ENCODE results near the gene LTB4R2.

The LTB4R2 gene

GRCh38 chr14:24317141-24317928 lies 7.4 kb downstream of the LTB4R2 start:
- H3K9me3 ChIP-seq (ENCODE audit: insufficient read depth, low read length): no peaks in the 10 kb centered on the region
- H4K20me1 ChIP-seq (ENCODE audit: insufficient read depth, low read length): no peaks in the 10 kb centered on the region
- no peak overlapping the region for H2AFZ ChIP-seq (ENCODE audit: low read depth, low read length)
- H3K4me1 ChIP-seq (ENCODE audit: low read length): no peaks in the 10 kb centered on the region
- H3K4me2 ChIP-seq (ENCODE audit: low read length): no peak overlapping the region
- H3K4me3 ChIP-seq (ENCODE audit: low read length): no peak overlapping the region
- TF ChIP-seq EZH2phosphoT487 (IDR thresholded peaks at IDR 0.05; ENCODE audit: low read depth) (no peak), CTCF (IDR thresholded peaks at IDR 0.05; ENCODE audit: low read depth, low read length) (no peak)
- peaks cover 11% of the 10 kb centered on the region for H3K27me3 ChIP-seq (ENCODE audit: low read depth, low read length)
- H3K79me2 ChIP-seq (ENCODE audit: low read length): no peaks in the 10 kb centered on the region
- no peak overlapping the region for H3K9ac ChIP-seq (ENCODE audit: low read length)
- H3K36me3 ChIP-seq (replicated peaks; ENCODE audit: low read depth, low read length): no peaks in the 10 kb centered on the region
- H3K27ac ChIP-seq (ENCODE audit: low read length): no peak overlapping the region

DNA sequence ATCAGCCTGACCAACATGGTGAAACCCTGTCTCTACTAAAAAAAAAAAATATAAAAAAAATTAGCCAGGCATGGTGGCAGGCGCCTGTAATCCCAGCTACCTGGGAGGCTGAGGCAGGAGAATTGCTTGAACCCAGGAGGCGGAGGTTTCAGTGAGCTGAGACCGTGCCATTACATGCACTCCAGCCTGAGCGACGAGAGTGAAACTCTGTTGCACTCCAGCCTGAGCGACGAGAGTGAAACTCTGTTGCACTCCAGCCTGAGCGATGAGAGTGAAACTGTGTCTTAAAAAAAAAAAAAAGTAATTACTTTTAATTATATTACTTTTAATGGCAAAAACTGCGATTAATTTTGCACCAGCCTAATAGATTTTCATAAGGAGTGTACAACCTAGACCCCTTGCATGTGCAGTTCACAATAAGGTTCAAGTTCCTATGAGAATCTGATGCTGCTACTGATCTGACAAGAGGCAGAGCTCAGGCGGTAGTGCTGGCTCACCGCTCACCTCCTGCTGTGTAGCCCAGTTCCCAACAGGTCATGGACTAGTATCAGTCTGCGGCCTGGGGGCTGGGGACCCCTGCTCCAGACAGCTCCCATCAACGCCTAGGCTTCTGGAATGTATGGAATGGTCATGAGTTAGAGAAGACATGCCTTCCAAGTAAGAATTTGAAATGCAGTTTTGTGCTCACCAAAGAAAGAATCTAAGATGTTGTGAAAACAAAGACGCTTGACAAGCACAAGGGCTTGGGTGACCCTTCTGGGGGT lies 11.5 kb downstream of the LTB4R2 start:
- Histone ChIP-seq H3K4me3 (ENCODE audit: low read length) (no peak overlapping the region), H3K9me3 (ENCODE audit: insufficient read depth, low read length) (no peaks in the 10 kb centered on the region), H3K9ac (ENCODE audit: low read length) (no peak overlapping the region), H3K27ac (ENCODE audit: low read length) (no peak overlapping the region), H3K79me2 (ENCODE audit: low read length) (no peaks in the 10 kb centered on the region), H3K4me2 (ENCODE audit: low read length) (no peak overlapping the region), H3K36me3 (replicated peaks; ENCODE audit: low read depth, low read length) (no peaks in the 10 kb centered on the region), H3K27me3 (ENCODE audit: low read depth, low read length) (peaks cover 11% of the 10 kb centered on the region), H2AFZ (ENCODE audit: low read depth, low read length) (no peak overlapping the region), H4K20me1 (ENCODE audit: insufficient read depth, low read length) (no peaks in the 10 kb centered on the region), H3K4me1 (ENCODE audit: low read length) (no peaks in the 10 kb centered on the region)
- TF ChIP-seq EZH2phosphoT487 (IDR thresholded peaks at IDR 0.05; ENCODE audit: low read depth): no peak
- TF ChIP-seq CTCF (IDR thresholded peaks at IDR 0.05; ENCODE audit: low read depth, low read length): no peak

DNA sequence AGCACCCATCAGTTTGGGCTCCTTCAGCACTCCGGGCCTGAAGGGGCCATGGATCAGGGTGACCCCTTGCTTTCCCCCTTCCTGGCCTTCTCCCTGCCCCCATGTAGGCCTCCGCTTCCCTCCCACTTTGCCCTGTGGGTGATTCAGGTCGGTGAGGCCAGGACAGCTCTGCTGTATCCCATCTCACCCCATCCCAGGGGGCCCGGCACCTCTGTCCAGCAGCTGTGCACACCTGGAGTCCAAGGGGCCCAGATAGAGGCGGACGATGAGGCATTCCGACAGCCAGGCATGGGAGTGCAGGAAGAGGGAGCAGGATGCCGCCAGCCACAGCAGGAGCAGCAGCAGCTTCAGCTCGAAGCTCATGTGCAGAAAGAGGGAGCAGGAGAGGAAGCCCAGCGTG lies 12.7 kb downstream of the LTB4R2 start:
- Histone ChIP-seq H3K79me2 (ENCODE audit: low read length) (no peaks in the 10 kb centered on the region), H3K36me3 (replicated peaks; ENCODE audit: low read depth, low read length) (no peaks in the 10 kb centered on the region), H3K4me3 (ENCODE audit: low read length) (no peak overlapping the region), H2AFZ (ENCODE audit: low read depth, low read length) (no peak overlapping the region), H3K9me3 (ENCODE audit: insufficient read depth, low read length) (no peaks in the 10 kb centered on the region), H4K20me1 (ENCODE audit: insufficient read depth, low read length) (no peaks in the 10 kb centered on the region), H3K27ac (ENCODE audit: low read length) (no peak overlapping the region), H3K9ac (ENCODE audit: low read length) (no peak overlapping the region), H3K4me2 (ENCODE audit: low read length) (no peak overlapping the region), H3K4me1 (ENCODE audit: low read length) (no peaks in the 10 kb centered on the region), H3K27me3 (ENCODE audit: low read depth, low read length) (peaks cover 11% of the 10 kb centered on the region)
- no peak for TF ChIP-seq CTCF (IDR thresholded peaks at IDR 0.05; ENCODE audit: low read depth, low read length)
- TF ChIP-seq EZH2phosphoT487 (IDR thresholded peaks at IDR 0.05; ENCODE audit: low read depth): no peak

GRCh38 chr14:24323341-24323740 lies 13.4 kb downstream of the LTB4R2 start:
- no peak overlapping the region for H3K9ac ChIP-seq (ENCODE audit: low read length)
- TF ChIP-seq CTCF (IDR thresholded peaks at IDR 0.05; ENCODE audit: low read depth, low read length) (no peak), EZH2phosphoT487 (IDR thresholded peaks at IDR 0.05; ENCODE audit: low read depth) (no peak)
- no peaks in the 10 kb centered on the region for H3K9me3 ChIP-seq (ENCODE audit: insufficient read depth, low read length)
- no peaks in the 10 kb centered on the region for H3K36me3 ChIP-seq (replicated peaks; ENCODE audit: low read depth, low read length)
- H4K20me1 ChIP-seq (ENCODE audit: insufficient read depth, low read length): no peaks in the 10 kb centered on the region
- no peak overlapping the region for H3K4me2 ChIP-seq (ENCODE audit: low read length)
- H2AFZ ChIP-seq (ENCODE audit: low read depth, low read length): no peak overlapping the region
- no peak overlapping the region for H3K4me3 ChIP-seq (ENCODE audit: low read length)
- no peaks in the 10 kb centered on the region for H3K79me2 ChIP-seq (ENCODE audit: low read length)
- H3K27ac ChIP-seq (ENCODE audit: low read length): no peak overlapping the region
- H3K27me3 ChIP-seq (ENCODE audit: low read depth, low read length): peaks cover 11% of the 10 kb centered on the region
- H3K4me1 ChIP-seq (ENCODE audit: low read length): no peaks in the 10 kb centered on the region
